Hepatocyte (in vitro differentiated cells): ENCODE measurements around the gene SCN2B.

Experiments
- CTCF ChIP-seq: fragments of 200-600 bp; sonication (generic); IDR thresholded peaks from 2 replicates; pipeline ENCODE4 v1.5.1; 2016; ENCODE audit warnings: antibody characterized with exemption, mild to moderate bottlenecking; ENCODE audit not compliant: poor library complexity
- EZH2 ChIP-seq: fragments of 200-600 bp; sonication (generic); IDR thresholded peaks from 2 replicates; pipeline ENCODE4 v1.6.1; 2016; ENCODE audit warnings: antibody characterized with exemption, mild to moderate bottlenecking, borderline replicate concordance

DNA sequence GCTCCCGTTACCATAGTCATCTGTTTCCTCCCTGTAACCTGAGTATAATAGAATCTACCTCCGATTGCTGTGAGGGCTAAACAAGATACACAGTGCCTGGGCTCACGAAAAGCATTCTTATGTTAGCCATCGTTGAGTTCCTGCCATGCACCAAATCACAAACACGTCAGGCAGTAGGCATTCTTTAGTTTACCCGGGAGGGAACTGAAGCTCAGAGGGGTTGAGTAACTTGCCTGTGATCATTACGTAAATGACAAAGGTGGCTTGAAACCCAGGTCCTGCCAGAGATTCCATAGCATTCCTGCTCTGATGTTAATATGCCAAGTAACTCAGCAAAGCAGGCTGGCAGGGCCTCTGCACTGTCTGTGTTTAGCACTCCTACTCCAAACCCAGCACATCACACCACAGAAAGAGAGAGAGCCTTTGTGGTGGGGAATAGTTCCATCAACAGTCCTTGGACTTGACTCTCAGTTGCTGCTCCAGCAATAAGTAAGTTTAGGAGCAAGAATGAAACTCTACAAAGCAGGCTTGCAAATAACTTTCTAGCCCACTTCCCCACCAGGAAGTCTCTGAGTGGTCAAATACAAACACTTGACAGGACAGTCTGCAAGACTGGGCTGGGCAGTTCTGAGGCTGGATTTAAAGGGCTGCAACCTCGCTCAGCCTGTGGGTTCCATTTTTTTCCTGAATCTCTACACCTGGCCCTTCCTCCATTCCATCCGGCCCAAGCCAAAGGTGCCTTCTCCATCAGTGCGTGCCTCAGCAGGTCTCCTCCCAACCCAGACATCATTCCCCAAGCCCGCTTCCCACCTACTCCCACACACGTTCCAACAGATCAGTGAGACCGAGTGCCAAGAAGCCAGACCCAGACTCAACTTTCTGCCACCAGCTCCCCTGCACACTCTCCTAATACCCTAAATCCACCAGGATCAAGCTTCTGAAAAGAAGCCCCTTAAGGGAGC lies 1.1 kb downstream of the SCN2B start:
- TF ChIP-seq CTCF (no peak), EZH2 (no peak)
